GM18868 (cell line): ENCODE measurements around the gene MDM1.

Experiments used
- ATAC-seq: cut with Tn5 transposase; IDR thresholded peaks from one replicate; pipeline ENCODE4 v1.9.1; 2021; ENCODE audit warnings: mild to moderate bottlenecking, moderate library complexity; ENCODE audit not compliant: unreplicated experiment

The MDM1 gene

GRCh38 chr12:68324531-68324930 lies 7.6 kb downstream of the MDM1 start:
- ATAC-seq, result no peak

- ATAC-seq, result no peak
Measured at GRCh38 chr12:68321140-68321539, 11.0 kb downstream of the MDM1 start.

- ATAC-seq, result no peak
Measured at GRCh38 chr12:68319988-68320623, 12.1 kb downstream of the MDM1 start.

GRCh38 chr12:68317047-68317667 lies 15.0 kb downstream of the MDM1 start:
- ATAC-seq, result no peak

- no peak for ATAC-seq
Measured at GRCh38 chr12:68310370-68310769, 21.8 kb downstream of the MDM1 start.

- ATAC-seq, result no peak
Measured at GRCh38 chr12:68306564-68306963, 25.6 kb downstream of the MDM1 start.

GRCh38 chr12:68305278-68305677 lies 26.9 kb downstream of the MDM1 start:
- ATAC-seq, result peak; percentile 88

GRCh38 chr12:68304626-68305025 lies 27.5 kb downstream of the MDM1 start:
- ATAC-seq, result no peak

GRCh38 chr12:68303850-68304249 lies 28.3 kb downstream of the MDM1 start:
- no peak for ATAC-seq

- no peak for ATAC-seq
Measured at GRCh38 chr12:68297929-68298328, 34.2 kb downstream of the MDM1 start.

- ATAC-seq, result no peak
Measured at GRCh38 chr12:68294251-68294650, 37.9 kb downstream of the MDM1 start.

- no peak for ATAC-seq
Measured at GRCh38 chr12:68293347-68293746, 38.8 kb downstream of the MDM1 start.

GRCh38 chr12:68292151-68292943 lies 39.8 kb downstream of the MDM1 start:
- no peak for ATAC-seq

GRCh38 chr12:68291396-68292036 lies 40.6 kb downstream of the MDM1 start:
- no peak for ATAC-seq

- peak; percentile 99 for ATAC-seq
Measured at GRCh38 chr12:68290126-68290525, 42.0 kb downstream of the MDM1 start.

GRCh38 chr12:68287106-68287505 lies 45.1 kb downstream of the MDM1 start:
- no peak for ATAC-seq

GRCh38 chr12:68286396-68286795 lies 45.8 kb downstream of the MDM1 start:
- ATAC-seq, result no peak

GRCh38 chr12:68285541-68285940 lies 46.6 kb downstream of the MDM1 start:
- no peak for ATAC-seq

GRCh38 chr12:68281322-68282077 lies 50.7 kb downstream of the MDM1 start:
- ATAC-seq, result no peak

- no peak for ATAC-seq
Measured at GRCh38 chr12:68280240-68280639, 51.9 kb downstream of the MDM1 start.
